ENCODE measurements around the gene CCDC187. TPM values are rescaled to one million over a fixed set of nuclear protein-coding genes. Genes with fewer than 3 reads are reported as not detected.

CCDC187 gene
- total RNA-seq, 6 donors from 2014 or later, result 0.17 to 22.3 (median 10.0) TPM

GRCh38 chr9:136308006-136308701 lies 4.3 kb upstream of the CCDC187 start:
- peaks cover 0 to 4% (median 0%) of the 10 kb centered on the region in 4 donors for H3K4me1 ChIP-seq
- DNase-seq (no peak), ATAC-seq (ENCODE audit: low FRiP score in 2 of 2) (no peak)
- H3K36me3 ChIP-seq, result no peaks in the 10 kb centered on the region
- no peak for TF ChIP-seq POLR2AphosphoS5 (IDR thresholded peaks at IDR 0.05)
- TF ChIP-seq CTCF (IDR thresholded peaks at IDR 0.05), result no peak
- no peak for TF ChIP-seq EP300 (IDR thresholded peaks at IDR 0.05)
- no peak for TF ChIP-seq POLR2A (IDR thresholded peaks at IDR 0.05)
- no peaks in the 10 kb centered on the region for H3K9me3 ChIP-seq
- no peak overlapping the region for H3K27ac ChIP-seq
- WGBS, 2 donors, result 86 to 93% methylated on average over 4 of the region's 4 CpGs
- no peak overlapping the region for H3K4me3 ChIP-seq
- H3K27me3 ChIP-seq, result peaks cover 0 to 2% (median 0%) of the 10 kb centered on the region in 4 donors

DNA sequence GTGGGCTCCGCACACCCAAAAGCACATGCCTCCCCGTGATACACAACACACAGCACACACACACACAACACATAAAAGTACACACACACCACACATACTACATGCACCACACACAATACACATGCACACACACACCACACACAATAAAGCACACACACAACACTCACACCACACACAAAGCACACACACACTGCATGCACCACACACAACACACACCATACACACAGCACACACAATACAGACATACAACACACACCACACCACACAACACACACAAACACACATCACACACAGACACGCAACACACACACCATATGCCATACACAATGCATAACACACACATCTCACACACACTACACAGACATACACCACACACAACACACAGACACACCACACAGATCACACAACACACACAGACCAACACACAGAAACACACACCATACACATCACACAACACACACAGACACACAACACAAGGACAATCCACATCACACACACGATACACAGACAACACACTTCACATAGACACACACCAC lies 3.4 kb upstream of the CCDC187 start:
- no peak for ATAC-seq (ENCODE audit: low FRiP score in 2 of 2)
- Histone ChIP-seq H3K4me1 (peaks cover 0 to 4% (median 0%) of the 10 kb centered on the region in 4 donors), H3K36me3 (no peaks in the 10 kb centered on the region), H3K27me3 (peaks cover 0 to 2% (median 0%) of the 10 kb centered on the region in 4 donors), H3K9me3 (no peaks in the 10 kb centered on the region), H3K27ac (no peak overlapping the region), H3K4me3 (no peak overlapping the region)
- TF ChIP-seq EP300 (IDR thresholded peaks at IDR 0.05), result no peak
- WGBS, 2 donors, result 67 to 82% methylated on average over 4 of the region's 4 CpGs
- DNase-seq, result no peak

DNA sequence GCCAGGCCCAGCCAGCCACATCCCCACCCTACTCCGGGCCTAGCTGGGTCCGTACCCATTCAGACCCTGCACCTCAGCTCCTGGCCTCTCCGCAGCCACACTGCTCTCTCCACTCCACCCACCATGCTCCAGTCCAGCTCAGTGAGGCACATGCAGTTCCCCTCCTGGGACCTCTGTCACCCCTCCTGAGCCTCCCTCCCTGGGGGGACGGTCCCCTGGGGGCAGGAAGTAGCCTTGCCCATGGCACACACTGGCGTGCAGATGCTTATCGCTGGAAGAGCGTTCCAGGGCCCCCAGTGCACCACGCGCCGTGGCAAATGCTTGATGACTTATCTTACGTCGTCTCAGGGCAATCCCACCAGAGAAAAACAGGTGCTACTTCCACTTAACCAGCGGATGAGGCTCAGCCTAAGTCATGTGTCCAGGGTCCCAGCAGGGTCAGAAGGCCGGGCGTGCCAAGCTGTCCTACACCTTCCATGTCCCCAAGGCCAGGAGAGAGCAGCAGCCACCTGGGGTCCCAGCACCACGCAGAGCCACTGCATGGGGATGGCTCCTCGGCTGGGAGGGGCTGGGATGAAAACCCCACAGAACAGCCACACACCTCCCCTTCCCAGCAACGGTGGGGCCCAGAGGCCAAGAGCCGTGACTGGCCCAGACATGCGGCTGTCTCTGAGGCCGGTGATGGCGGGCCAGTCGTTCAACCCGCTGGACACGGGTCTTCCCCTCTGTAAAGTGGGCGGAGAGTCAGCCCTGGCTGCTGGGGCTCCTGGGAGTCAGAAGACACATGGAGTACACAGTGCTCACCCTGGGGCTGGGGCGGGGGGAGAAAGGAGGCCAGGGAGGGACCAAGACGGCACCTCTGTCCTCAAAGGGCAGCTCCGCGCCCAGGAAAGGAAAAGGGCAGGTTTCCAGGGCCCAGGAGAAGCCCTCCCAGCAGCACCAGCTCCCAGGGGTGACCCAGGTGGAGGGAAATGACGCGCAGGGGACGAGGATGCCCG lies 2.6 kb upstream of the CCDC187 start:
- Histone ChIP-seq H3K27ac (no peak overlapping the region), H3K27me3 (peaks cover 0 to 2% (median 0%) of the 10 kb centered on the region in 4 donors), H3K9me3 (no peaks in the 10 kb centered on the region), H3K4me3 (no peak overlapping the region), H3K4me1 (peaks cover 0 to under 1% (median 0%) of the 10 kb centered on the region in 4 donors), H3K36me3 (no peaks in the 10 kb centered on the region)
- ATAC-seq (ENCODE audit: low FRiP score in 2 of 2) (no peak), DNase-seq (peak in 1 of 2 donors; percentile 46)
- WGBS, 2 donors, result 41 to 44% methylated on average over 16 to 34 of the region's 34 CpGs
- TF ChIP-seq EP300 (IDR thresholded peaks at IDR 0.05) (no peak), CTCF (IDR thresholded peaks at IDR 0.05) (no peak)

- ATAC-seq (ENCODE audit: low FRiP score in 2 of 2) (peak in 1 of 2 donors; percentile 18), DNase-seq (peak in 1 of 2 donors; percentile 71)
- H3K4me3 ChIP-seq, result no peak overlapping the region
- no peaks in the 10 kb centered on the region for H3K4me1 ChIP-seq
- peaks cover 0 to 2% (median 0%) of the 10 kb centered on the region in 4 donors for H3K27me3 ChIP-seq
- WGBS, 2 donors, result 45 to 60% methylated on average over 1 to 17 of the region's 18 CpGs
- no peak overlapping the region for H3K27ac ChIP-seq
- H3K36me3 ChIP-seq, result no peaks in the 10 kb centered on the region
- no peaks in the 10 kb centered on the region for H3K9me3 ChIP-seq
- TF ChIP-seq POLR2A (IDR thresholded peaks at IDR 0.05), result no peak
Measured at GRCh38 chr9:136305804-136306203, 1.9 kb upstream of the CCDC187 start.

DNA sequence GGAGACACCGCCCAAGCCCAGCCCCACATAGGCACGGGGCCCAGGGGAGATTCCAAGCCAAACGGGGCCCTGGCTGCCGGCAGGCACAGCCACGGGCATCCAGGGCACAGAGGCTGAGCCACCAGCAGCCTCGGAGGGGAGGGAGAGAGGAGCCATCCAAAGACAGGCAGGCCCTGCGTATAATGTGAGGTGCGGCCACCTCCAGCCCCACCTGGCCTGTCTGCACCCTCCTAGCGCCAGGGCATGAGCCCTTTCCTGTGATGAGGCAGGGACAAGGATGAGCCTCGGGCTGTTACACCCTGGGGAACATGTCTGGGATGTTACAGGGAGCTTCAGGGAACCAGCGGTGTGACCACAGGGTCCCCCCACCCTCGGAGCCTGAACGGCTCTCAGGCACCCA lies 1.1 kb upstream of the CCDC187 start:
- 53 to 82% methylated on average over 6 to 10 of the region's 13 CpGs for WGBS, 2 donors
- DNase-seq (peak in 1 of 2 donors; percentile 62), ATAC-seq (ENCODE audit: low FRiP score in 2 of 2) (no peak)
- no peaks in the 10 kb centered on the region for H3K36me3 ChIP-seq
- TF ChIP-seq POLR2A (IDR thresholded peaks at IDR 0.05) (no peak), CTCF (IDR thresholded peaks at IDR 0.05) (no peak), EP300 (IDR thresholded peaks at IDR 0.05) (no peak), POLR2AphosphoS5 (IDR thresholded peaks at IDR 0.05) (no peak)
- H3K4me3 ChIP-seq, result no peak overlapping the region
- no peaks in the 10 kb centered on the region for H3K4me1 ChIP-seq
- H3K9me3 ChIP-seq, result no peaks in the 10 kb centered on the region
- H3K27ac ChIP-seq, result no peak overlapping the region
- peaks cover 0 to 2% (median 0%) of the 10 kb centered on the region in 4 donors for H3K27me3 ChIP-seq

All from upper lobe of left lung (tissue), 6 donors.